SK-N-MC (cell line): ENCODE measurements around the gene AMBRA1.

Source experiments
- EZH2 ChIP-seq: fragments of 200-600 bp; sonication (generic); IDR thresholded peaks from one replicate; pipeline ENCODE4 v1.6.1; 2017; ENCODE audit warnings: antibody characterized with exemption
- POLR2AphosphoS5 ChIP-seq: IDR thresholded peaks from 2 replicates; pipeline ENCODE4 v1.6.1; 2012; ENCODE audit warnings: mild to moderate bottlenecking, low read depth, low read length, borderline replicate concordance

DNA sequence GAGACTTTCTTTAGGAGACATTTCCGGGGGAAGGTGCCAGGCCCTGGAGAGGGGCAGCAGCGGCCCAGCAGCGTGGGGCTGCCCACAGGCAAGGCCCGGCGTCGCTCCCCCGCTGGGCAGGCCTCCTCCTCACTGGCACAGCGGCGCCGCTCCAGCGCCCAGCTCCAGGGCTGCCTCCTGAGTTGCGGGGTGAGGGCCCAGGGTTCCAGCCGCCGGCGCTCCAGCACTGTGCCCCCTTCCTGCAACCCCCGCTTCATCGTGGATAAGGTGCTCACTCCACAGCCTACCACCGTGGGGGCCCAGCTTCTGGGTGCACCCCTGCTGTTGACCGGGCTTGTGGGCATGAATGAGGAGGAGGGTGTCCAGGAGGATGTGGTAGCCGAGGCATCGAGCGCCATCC is 227.6 kb downstream of the AMBRA1 start:
- no peak for TF ChIP-seq EZH2
- TF ChIP-seq POLR2AphosphoS5 = no peak
